IMR-90 (cell line): ENCODE data around the gene ICAM2. TPM values are rescaled to one million over a fixed set of nuclear protein-coding genes. Genes with fewer than 3 reads are reported as not detected.
A peak's percentile ranks its signal among the peaks of the same experiment; 100 is the strongest.

Experiments used
- ATAC-seq: fragments of 200-7000 bp; cut with Tn5 transposase; 2 replicates; pipeline ENCODE4 v1.9.1; 2020; ENCODE audit warnings: low read depth, mild to moderate bottlenecking, moderate library complexity
- BruUV-seq: library from RNA; stranded (reverse); fragments of 400-500 nt; replicated peaks from 2 replicates; lab custom pipeline; 2021; lab: Mats Ljungman, UMichigan
- CTCF ChIA-PET: fragments of 300-600 bp; formaldehyde crosslinking; extraction: SDS; loops from one replicate; lab custom pipeline; 2021; ENCODE audit warnings: antibody characterized with exemption; lab: Yijun Ruan, JAX
- POLR2A ChIA-PET: fragments of 300-600 bp; sonication (Branson Sonifier 250); formaldehyde crosslinking; loops from one replicate; lab custom pipeline; 2022; ENCODE audit warnings: antibody characterized with exemption; ENCODE audit not compliant: unreplicated experiment; lab: Charles Lee
- DNase-seq: peaks from one replicate; pipeline ENCODE4 v3.0.0; 2013
- H2AFZ ChIP-seq: replicated peaks from 2 replicates; pipeline ENCODE3; 2013; ENCODE audit warnings: low read length, mild to moderate bottlenecking; ENCODE audit not compliant: poor library complexity
- H2AK5ac ChIP-seq: 2 replicates; pipeline ENCODE4 v1.6.1; 2013; ENCODE audit warnings: low read depth, low read length, inconsistent platforms
- H2AK9ac ChIP-seq: replicated peaks from 2 replicates; pipeline ENCODE3; 2013; ENCODE audit warnings: mild to moderate bottlenecking, low read depth, low read length, moderate library complexity; ENCODE audit not compliant: poor library complexity
- H2BK120ac ChIP-seq: 2 replicates; pipeline ENCODE4 v1.6.1; 2013; ENCODE audit warnings: low read depth, low read length, inconsistent platforms
- H2BK15ac ChIP-seq: 3 replicates; pipeline ENCODE4 v1.6.1; 2013; ENCODE audit warnings: low read depth, low read length, inconsistent platforms
- H2BK20ac ChIP-seq: 2 replicates; pipeline ENCODE4 v1.6.1; 2013; ENCODE audit warnings: low read depth, mild to moderate bottlenecking, inconsistent platforms, low read length, moderate library complexity
- H2BK5ac ChIP-seq: 2 replicates; pipeline ENCODE4 v1.6.1; 2013; ENCODE audit warnings: mild to moderate bottlenecking, low read depth, low read length, inconsistent platforms; ENCODE audit not compliant: poor library complexity, severe bottlenecking
- H3K14ac ChIP-seq: replicated peaks from 2 replicates; pipeline ENCODE4 v1.6.1; 2013; ENCODE audit warnings: low read depth, low read length, inconsistent platforms
- H3K18ac ChIP-seq: 2 replicates; pipeline ENCODE4 v1.6.1; 2013; ENCODE audit warnings: low read depth, low read length, control low read depth
- H3K23ac ChIP-seq: 2 replicates; pipeline ENCODE4 v1.6.1; 2013; ENCODE audit warnings: low read depth, low read length, inconsistent platforms
- H3K27ac ChIP-seq: 2 replicates; pipeline ENCODE4 v1.5.1; 2013; ENCODE audit warnings: mild to moderate bottlenecking, control low read depth, low read length; ENCODE audit not compliant: insufficient read depth
- H3K27me3 ChIP-seq: 2 replicates; pipeline ENCODE4 v1.6.1; 2013; ENCODE audit warnings: low read length; ENCODE audit not compliant: control insufficient read depth, insufficient read depth
- H3K36me3 ChIP-seq: 2 replicates; pipeline ENCODE4 v1.6.1; 2013; ENCODE audit warnings: low read length, mixed read lengths; ENCODE audit not compliant: control insufficient read depth, insufficient read depth
- H3K4ac ChIP-seq: 2 replicates; pipeline ENCODE4 v1.6.1; 2013; ENCODE audit warnings: low read depth, low read length, inconsistent platforms
- H3K4me1 ChIP-seq: 2 replicates; pipeline ENCODE4 v1.6.1; 2013; ENCODE audit warnings: low read length, mixed read lengths; ENCODE audit not compliant: control insufficient read depth, insufficient read depth
- H3K4me2 ChIP-seq: 2 replicates; pipeline ENCODE4 v1.6.1; 2013; ENCODE audit warnings: low read depth, mild to moderate bottlenecking, control low read depth, low read length, moderate library complexity
- H3K4me3 ChIP-seq: 2 replicates; pipeline ENCODE4 v1.5.1; 2013; ENCODE audit warnings: low read depth, mild to moderate bottlenecking, control low read depth, low read length, moderate library complexity; ENCODE audit not compliant: insufficient read depth
- H3K56ac ChIP-seq: 2 replicates; pipeline ENCODE4 v1.6.1; 2013; ENCODE audit warnings: low read length, inconsistent platforms; ENCODE audit not compliant: insufficient read depth; ENCODE audit errors: extremely low read depth
- H3K79me1 ChIP-seq, 2 experiments: 2 replicates each; pipeline ENCODE4 v1.6.1; 2013; ENCODE audit warnings: low read length in 2 of 2, inconsistent platforms in 1 of 2, low read depth in 1 of 2
- H3K9ac ChIP-seq: 2 replicates; pipeline ENCODE4 v1.6.1; 2013; ENCODE audit warnings: low read depth, low read length, control low read depth
- H3K9me1 ChIP-seq: 2 replicates; pipeline ENCODE4 v1.6.1; 2013; ENCODE audit warnings: low read length, inconsistent platforms; ENCODE audit not compliant: insufficient read depth
- H3K9me3 ChIP-seq: 2 replicates; pipeline ENCODE4 v1.6.1; 2013; ENCODE audit warnings: low read length; ENCODE audit not compliant: control insufficient read depth, insufficient read depth
- H4K20me1 ChIP-seq: 2 replicates; pipeline ENCODE4 v1.6.1; 2013; ENCODE audit warnings: low read length, inconsistent platforms; ENCODE audit not compliant: insufficient read depth
- H4K5ac ChIP-seq: 2 replicates; pipeline ENCODE4 v1.6.1; 2013; ENCODE audit warnings: mild to moderate bottlenecking, low read depth, low read length, control low read depth
- H4K8ac ChIP-seq, 2 experiments: 2 replicates each; pipeline ENCODE4 v1.6.1; 2013; ENCODE audit warnings: low read depth in 2 of 2, low read length in 2 of 2, control low read depth in 1 of 2, inconsistent platforms in 1 of 2
- H4K91ac ChIP-seq: 2 replicates; pipeline ENCODE4 v1.6.1; 2013; ENCODE audit warnings: low read depth, low read length, inconsistent platforms; ENCODE audit not compliant: insufficient read depth
- BHLHE40 ChIP-seq: fragments of 150-350 bp; IDR thresholded peaks from 2 replicates; pipeline ENCODE4 v1.6.1; 2016; ENCODE audit warnings: mild to moderate bottlenecking, low read depth, low read length
- CEBPB ChIP-seq: IDR thresholded peaks from 2 replicates; pipeline ENCODE4 v1.6.1; 2012; ENCODE audit warnings: low read depth, low read length, improper control_type of control experiment
- CHD1 ChIP-seq: IDR thresholded peaks from 2 replicates; pipeline ENCODE4 v1.6.1; 2012; ENCODE audit warnings: low read depth, low read length, improper control_type of control experiment
- FOS ChIP-seq: fragments of 150-350 bp; IDR thresholded peaks from 2 replicates; pipeline ENCODE4 v1.6.1; 2016; ENCODE audit warnings: low read depth, low read length
- MAFK ChIP-seq: IDR thresholded peaks from 2 replicates; pipeline ENCODE4 v1.6.1; 2012; ENCODE audit warnings: low read depth, low read length, improper control_type of control experiment
- MXI1 ChIP-seq: IDR thresholded peaks from 2 replicates; pipeline ENCODE4 v1.6.1; 2012; ENCODE audit warnings: low read depth, mild to moderate bottlenecking, low read length, moderate library complexity, borderline replicate concordance
- NFE2L2 ChIP-seq: fragments of 150-350 bp; IDR thresholded peaks from 2 replicates; pipeline ENCODE4 v1.6.1; 2016; ENCODE audit warnings: low read depth, mild to moderate bottlenecking, low read length
- POLR2A ChIP-seq: IDR thresholded peaks from 2 replicates; pipeline ENCODE4 v1.6.1; 2012; ENCODE audit warnings: mild to moderate bottlenecking, low read depth, low read length
- RCOR1 ChIP-seq: IDR thresholded peaks from 2 replicates; pipeline ENCODE4 v1.6.1; 2012; ENCODE audit warnings: mild to moderate bottlenecking, low read length, improper control_type of control experiment; ENCODE audit not compliant: insufficient replicate concordance
- RFX5 ChIP-seq: IDR thresholded peaks from 2 replicates; pipeline ENCODE4 v1.8.0; 2012; ENCODE audit warnings: low read depth, mild to moderate bottlenecking, low read length, moderate library complexity
- SMC3 ChIP-seq: fragments of 150-350 bp; IDR thresholded peaks from 2 replicates; pipeline ENCODE4 v1.6.1; 2016; ENCODE audit warnings: low read depth, mild to moderate bottlenecking, antibody characterized with exemption, low read length, moderate library complexity
- WGBS, 2 experiments: methylation state at CpG; one replicate each; pipeline versions ENCODE4 v1.1.5 to v1.1.7; 2013; ENCODE audit warnings: missing lambda C conversion rate in 2 of 2; ENCODE audit not compliant: insufficient read length in 1 of 2; ENCODE audit errors: extremely low coverage in 2 of 2; 5-methylcytosine and 5-hydroxymethylcytosine counted together
- dilution Hi-C: fragments of 300-500 bp; cut with HindIII; formaldehyde crosslinking; loops from one replicate; pipeline ENCODE4 v1.14.3; 2018; ENCODE audit warnings: low sequenced_read_pairs; ENCODE audit not compliant: unreplicated experiment
- in situ Hi-C: fragments of 300-500 bp; cut with MboI; formaldehyde crosslinking; loops from 3 replicates; pipeline ENCODE4 v1.14.3; 2019; ENCODE audit warnings: low sequenced_read_pairs, inconsistent platforms, mixed read lengths
- intact Hi-C: fragments of 100-400 bp; cut with micrococcal nuclease; formaldehyde crosslinking; loops from 2 replicates; pipeline ENCODE4 v1.10.0; 2022
- polyA plus RNA-seq, 3 experiments: library from polyadenylated mRNA; depleted of rRNA; stranded (reverse); fragments of >200 nt; gene quantifications; 2 replicates each; pipeline ENCODE4 v1.2.3, GENCODE V29; 2012; ENCODE audit warnings: low replicate concordance in 1 of 3
- total RNA-seq: library from RNA; depleted of rRNA; stranded (reverse); fragments of >200 nt; gene quantifications from 2 replicates; pipeline ENCODE4 v1.2.3, GENCODE V29; 2012
- TF ChIP-seq, protein P1 (sequence below): conservative IDR thresholded peaks from 2 replicates; pipeline ENCODE4 v1.5.1; 2012; ENCODE audit warnings: mild to moderate bottlenecking, low read depth, low read length, improper control_type of control experiment
- TF ChIP-seq, protein P2 (sequence below): fragments of 150-350 bp; IDR thresholded peaks from 2 replicates; pipeline ENCODE4 v1.6.1; 2017; ENCODE audit warnings: mild to moderate bottlenecking, antibody characterized with exemption, low read length, low read depth

ICAM2 gene
- total and polyA plus RNA-seq, 2 of the 4 experiments (the other 2 are of a cell fraction): 0.12 TPM; not detected in 1

DNA sequence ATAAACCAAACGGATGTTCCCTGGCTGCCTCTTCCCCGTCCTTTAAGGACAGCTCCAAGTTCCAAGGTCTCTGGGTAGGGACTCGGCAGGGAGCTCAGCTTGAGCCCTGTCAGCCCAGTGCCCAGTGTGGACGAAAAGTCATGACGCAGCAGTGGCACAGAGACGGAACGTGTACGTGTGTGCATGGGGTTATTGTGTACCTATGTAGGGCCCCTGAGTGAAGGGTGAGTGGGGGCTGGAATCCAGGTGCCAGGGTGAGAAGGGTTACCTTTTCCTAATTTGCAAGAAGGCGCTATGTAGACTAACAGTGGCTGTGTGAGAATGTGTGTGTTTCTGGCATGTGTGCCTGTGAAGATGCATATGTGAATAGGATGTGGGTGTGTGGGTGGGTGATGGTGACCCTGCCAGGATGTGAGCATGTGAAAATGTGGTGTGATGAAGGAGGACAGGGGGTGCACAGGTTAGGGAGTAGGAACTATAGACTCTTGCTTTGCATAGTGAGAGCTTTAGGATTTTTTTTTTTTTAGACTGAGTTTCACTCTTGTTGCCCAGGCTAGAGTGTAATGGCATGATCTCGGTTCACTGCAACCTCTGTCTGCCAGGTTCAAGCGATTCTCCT is 53.7 kb downstream of the ICAM2 start:
- H3K9me1 ChIP-seq: 0 out of 2 replicates have a peak, but pooled peaks cover 3% of the 10 kb centered on the region
- BruUV-seq: no TSS peak
- H3K4me1 ChIP-seq: no peaks in the 10 kb centered on the region
- H2AFZ ChIP-seq: peak overlapping the region; percentile 21
- no peak overlapping the region for H2BK20ac ChIP-seq
- no peaks in the 10 kb centered on the region for H3K79me1 ChIP-seq
- H2AK9ac ChIP-seq: no peak overlapping the region
- no peaks in the 10 kb centered on the region for H3K9me3 ChIP-seq
- no peak overlapping the region for H3K56ac ChIP-seq
- ATAC-seq (no peak), DNase-seq (no peak)
- no peak overlapping the region for H4K8ac ChIP-seq
- ChIA-PET POLR2A (no interaction called here), CTCF (interaction anchor here (1.0 kb wide), 1 partner anchor 20 kb away, joined by 3 read pairs; no protein-coding TSS in a partner anchor)
- dilution Hi-C loops: no loop called here
- no peak overlapping the region for H3K14ac ChIP-seq
- TF ChIP-seq RCOR1: no peak
- TF ChIP-seq RFX5: no peak
- no peak for TF ChIP-seq POLR2A
- no peak for TF ChIP-seq MAFK
- TF ChIP-seq, protein P1, sequence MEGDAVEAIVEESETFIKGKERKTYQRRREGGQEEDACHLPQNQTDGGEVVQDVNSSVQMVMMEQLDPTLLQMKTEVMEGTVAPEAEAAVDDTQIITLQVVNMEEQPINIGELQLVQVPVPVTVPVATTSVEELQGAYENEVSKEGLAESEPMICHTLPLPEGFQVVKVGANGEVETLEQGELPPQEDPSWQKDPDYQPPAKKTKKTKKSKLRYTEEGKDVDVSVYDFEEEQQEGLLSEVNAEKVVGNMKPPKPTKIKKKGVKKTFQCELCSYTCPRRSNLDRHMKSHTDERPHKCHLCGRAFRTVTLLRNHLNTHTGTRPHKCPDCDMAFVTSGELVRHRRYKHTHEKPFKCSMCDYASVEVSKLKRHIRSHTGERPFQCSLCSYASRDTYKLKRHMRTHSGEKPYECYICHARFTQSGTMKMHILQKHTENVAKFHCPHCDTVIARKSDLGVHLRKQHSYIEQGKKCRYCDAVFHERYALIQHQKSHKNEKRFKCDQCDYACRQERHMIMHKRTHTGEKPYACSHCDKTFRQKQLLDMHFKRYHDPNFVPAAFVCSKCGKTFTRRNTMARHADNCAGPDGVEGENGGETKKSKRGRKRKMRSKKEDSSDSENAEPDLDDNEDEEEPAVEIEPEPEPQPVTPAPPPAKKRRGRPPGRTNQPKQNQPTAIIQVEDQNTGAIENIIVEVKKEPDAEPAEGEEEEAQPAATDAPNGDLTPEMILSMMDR: no peak
- TF ChIP-seq CHD1: no peak
- TF ChIP-seq, protein P2, sequence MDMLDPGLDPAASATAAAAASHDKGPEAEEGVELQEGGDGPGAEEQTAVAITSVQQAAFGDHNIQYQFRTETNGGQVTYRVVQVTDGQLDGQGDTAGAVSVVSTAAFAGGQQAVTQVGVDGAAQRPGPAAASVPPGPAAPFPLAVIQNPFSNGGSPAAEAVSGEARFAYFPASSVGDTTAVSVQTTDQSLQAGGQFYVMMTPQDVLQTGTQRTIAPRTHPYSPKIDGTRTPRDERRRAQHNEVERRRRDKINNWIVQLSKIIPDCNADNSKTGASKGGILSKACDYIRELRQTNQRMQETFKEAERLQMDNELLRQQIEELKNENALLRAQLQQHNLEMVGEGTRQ: no peak
- no peak for TF ChIP-seq CEBPB
- TF ChIP-seq FOS: no peak
- TF ChIP-seq NFE2L2: no peak
- TF ChIP-seq SMC3: no peak
- no peak for TF ChIP-seq MXI1
- TF ChIP-seq BHLHE40: no peak
- no peak overlapping the region for H2BK5ac ChIP-seq
- no peak overlapping the region for H4K91ac ChIP-seq
- H3K4ac ChIP-seq: no peak overlapping the region
- intact Hi-C loops: no loop called here
- H3K27ac ChIP-seq: no peak overlapping the region
- no peak overlapping the region for H3K23ac ChIP-seq
- in situ Hi-C loops: no loop called here
- H2BK15ac ChIP-seq: no peak overlapping the region
- no peak overlapping the region for H3K9ac ChIP-seq
- 84% methylated on average over 4 of the region's 11 CpGs; no CpG with 5 or more reads in 1 of the 2 experiments for whole genome bisulfite sequencing, 2 experiments
- H3K4me2 ChIP-seq: no peak overlapping the region
- no peak overlapping the region for H2BK120ac ChIP-seq
- no peak overlapping the region for H4K5ac ChIP-seq
- no peak overlapping the region for H3K4me3 ChIP-seq
- no peak overlapping the region for H2AK5ac ChIP-seq
- no peaks in the 10 kb centered on the region for H4K20me1 ChIP-seq
- peaks cover 29% of the 10 kb centered on the region for H3K27me3 ChIP-seq
- no peaks in the 10 kb centered on the region for H3K36me3 ChIP-seq
- no peak overlapping the region for H3K18ac ChIP-seq
